Retina (tissue), 1 donor: Measurements from ENCODE around the gene KNSTRN.
A peak's percentile ranks its signal among the peaks of the same experiment; 100 is the strongest.

Experiments used
- DNase-seq: peaks from one replicate; pipeline ENCODE4 v3.0.0-alpha.2; 2016

Gene KNSTRN

DNA sequence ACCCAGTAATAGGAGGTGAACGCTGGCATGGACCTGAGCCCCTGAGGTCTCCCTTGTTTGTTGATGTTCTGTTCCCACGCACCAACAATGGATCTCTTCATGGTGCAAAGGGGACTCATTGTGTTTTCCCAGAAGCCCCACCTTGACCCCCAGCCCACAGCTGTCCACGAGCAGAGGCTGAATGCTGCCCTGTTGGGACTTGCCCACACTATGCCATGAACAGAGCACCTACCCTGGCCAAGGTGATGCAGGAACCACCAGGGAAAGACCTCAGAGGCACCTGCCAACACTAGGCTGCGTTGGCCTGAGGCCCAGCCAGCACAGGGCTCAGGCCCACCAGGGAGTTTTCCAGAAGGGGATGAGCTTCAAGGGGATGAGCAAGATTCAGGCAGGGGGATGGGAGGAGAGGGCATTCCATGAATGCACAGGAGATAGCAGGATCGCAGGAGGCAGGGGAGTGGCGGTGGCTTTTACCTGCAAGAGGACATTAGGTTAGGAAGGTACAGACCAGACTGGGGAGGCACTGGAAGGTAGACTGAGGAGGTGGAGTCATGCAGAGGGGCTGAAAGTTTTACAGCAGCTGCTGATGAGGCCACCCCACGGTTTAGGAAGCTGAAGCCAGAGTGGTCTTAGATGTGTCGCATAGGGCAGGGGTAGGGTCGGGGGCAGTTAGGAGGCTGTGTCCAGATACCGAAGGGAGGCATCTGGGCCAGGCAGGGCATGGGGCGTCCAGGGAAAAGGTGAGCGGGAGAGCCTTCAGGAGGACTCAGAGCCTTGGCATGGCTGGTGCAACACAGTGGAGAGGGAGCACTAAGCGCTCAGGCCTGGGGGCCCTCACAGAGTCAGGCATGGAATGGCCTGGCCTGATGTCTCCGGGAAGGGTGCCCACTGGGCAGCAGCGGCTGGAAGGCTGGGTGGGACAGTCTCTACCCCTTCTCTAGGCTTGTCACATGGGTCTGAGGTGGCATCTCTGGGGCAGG lies 35.7 kb upstream of the KNSTRN start:
- no peak for DNase-seq

- no peak for DNase-seq
Measured at GRCh38 chr15:40347559-40348473, 34.7 kb upstream of the KNSTRN start.

- no peak for DNase-seq
Measured at GRCh38 chr15:40348474-40348870, 34.0 kb upstream of the KNSTRN start.

- no peak for DNase-seq
Measured at GRCh38 chr15:40349163-40349562, 33.4 kb upstream of the KNSTRN start.

DNA sequence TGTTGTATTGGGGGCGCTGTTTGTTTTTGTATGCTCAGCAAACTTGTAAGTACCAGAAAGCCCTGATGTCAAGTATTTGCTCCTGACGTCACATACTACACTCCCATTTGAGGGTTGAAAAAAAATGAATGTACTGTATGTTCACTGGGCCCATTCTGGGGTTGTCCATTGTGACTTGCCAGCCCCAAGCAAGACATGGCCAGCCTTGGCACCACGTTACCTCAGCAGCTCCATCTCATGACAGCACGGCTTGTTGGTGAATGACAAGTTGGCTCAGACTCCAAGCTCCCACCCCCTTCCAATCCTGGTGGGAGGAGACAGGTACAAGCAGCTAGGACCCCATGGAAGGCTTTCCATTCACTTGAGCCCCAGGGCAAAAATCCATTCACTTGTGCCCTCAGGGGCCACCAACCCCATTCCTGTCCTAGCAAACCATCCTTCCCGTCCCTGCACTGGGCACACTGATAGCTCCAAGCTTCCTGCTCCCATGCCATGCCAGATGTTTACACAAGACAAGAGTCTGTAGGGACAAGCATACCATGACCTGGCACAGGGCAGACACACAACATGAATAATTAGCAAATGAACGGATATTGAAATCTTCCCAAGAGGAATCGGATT lies 30.1 kb upstream of the KNSTRN start:
- DNase-seq = no peak

GRCh38 chr15:40353697-40354096 lies 28.8 kb upstream of the KNSTRN start:
- DNase-seq = no peak

GRCh38 chr15:40354408-40355171 lies 27.9 kb upstream of the KNSTRN start:
- peak; percentile 68 for DNase-seq

- no peak for DNase-seq
Measured at GRCh38 chr15:40355976-40356585, 26.4 kb upstream of the KNSTRN start.

DNA sequence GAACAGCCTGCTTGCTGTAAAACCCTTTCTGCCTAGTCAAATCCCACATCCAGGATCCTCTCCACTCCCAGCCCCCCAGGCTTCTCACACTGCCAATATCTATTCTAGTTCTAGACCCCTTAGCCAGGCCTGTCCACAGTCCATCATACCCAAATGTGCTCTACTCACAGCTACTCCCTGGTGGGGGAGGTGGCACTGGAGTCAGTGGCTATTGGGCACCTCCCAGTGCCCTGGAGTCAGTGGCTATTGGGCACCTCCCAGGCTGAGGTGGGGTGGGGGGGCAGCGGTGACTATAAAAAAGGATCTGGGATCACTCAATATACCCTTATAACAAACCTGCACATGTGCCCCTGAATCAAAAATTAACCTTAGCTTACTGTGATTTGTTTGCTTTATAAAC lies 25.3 kb upstream of the KNSTRN start:
- no peak for DNase-seq

DNA sequence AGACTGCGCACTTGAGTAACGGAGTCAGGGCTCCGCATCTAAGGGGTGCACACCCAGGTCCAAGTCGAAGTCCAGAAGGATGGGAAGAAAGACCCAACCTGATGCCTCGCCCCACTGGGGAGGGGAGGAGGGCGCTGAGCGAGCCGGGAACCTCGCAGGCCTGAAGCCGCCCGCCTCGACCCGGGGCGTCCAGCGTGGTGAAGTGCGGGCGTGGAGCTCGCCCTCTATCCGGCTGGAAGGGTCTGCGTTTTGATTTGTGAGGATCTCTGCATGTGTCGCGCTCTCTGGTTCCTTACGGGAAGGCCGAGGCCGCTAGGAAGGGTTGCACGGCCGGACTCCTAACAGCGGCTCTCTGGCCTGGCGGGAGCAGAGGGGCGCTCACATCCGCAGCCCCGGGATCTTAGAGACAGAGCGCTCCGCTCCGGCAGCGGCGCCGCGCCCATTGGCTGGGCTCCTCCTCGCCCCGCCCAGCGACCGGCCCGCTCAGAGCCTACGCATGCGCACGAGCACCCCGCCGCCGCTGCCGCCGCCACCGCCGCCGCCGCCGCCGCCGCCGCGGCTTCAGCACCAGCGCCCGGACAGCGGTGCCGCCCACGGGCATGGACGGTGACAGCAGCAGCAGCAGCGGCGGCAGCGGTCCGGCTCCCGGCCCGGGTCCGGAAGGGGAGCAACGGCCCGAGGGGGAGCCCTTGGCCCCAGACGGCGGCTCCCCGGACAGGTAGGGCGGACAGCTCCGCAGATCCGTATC lies 24.6 kb upstream of the KNSTRN start, which contains the start of gene DISP2:
Gene DISP2 (plus strand): TSS at position 497 of the 748 bp plus-strand sequence. CDS start 103 bp downstream, at position 600.
- DNase-seq = peak; percentile 92

GRCh38 chr15:40358471-40359353 lies 23.8 kb upstream of the KNSTRN start:
- peak; percentile 55 for DNase-seq

DNA sequence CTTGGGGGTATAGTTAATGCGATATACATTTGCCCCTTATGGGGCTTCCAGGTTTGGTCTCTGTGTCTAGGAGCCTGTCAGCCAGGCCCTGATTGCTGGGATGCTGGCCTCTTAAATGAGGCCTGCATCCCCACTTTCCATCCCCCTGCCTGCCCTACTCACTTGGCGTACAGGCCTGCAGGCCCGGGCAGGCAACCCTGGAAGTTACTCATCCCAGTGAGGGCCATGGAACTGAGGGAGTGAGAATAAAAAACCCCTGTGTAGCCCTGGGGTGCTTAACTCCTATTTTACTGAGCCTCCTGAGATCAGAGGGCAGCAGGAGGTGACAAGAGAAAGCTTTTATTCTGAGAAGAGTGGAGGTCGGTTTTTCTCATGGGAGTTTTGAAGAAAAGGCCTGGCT lies 22.5 kb upstream of the KNSTRN start:
- DNase-seq = no peak

DNA sequence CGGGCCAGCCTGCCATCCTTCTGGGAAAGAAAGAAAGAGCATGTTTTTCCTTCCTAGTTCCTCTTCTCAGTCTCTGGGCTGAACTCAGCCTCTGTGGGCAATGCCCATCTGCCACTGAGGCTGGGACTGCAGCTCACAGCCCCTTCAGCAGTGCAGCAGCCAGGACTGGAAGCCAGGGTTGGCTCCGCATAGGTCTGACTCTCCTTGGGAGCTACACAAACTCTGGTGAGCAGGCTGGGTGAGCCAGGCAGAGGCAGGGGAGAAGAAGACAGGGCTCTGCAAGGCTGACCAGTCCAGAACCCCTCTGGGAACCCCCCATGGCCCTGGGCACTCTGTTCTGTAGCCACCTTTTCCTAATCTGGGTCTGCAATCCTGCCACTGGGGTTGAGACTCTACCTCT lies 20.9 kb upstream of the KNSTRN start:
- DNase-seq = no peak

- no peak for DNase-seq
Measured at GRCh38 chr15:40363611-40364010, 18.9 kb upstream of the KNSTRN start.

GRCh38 chr15:40364251-40364650 lies 18.3 kb upstream of the KNSTRN start:
- no peak for DNase-seq

DNA sequence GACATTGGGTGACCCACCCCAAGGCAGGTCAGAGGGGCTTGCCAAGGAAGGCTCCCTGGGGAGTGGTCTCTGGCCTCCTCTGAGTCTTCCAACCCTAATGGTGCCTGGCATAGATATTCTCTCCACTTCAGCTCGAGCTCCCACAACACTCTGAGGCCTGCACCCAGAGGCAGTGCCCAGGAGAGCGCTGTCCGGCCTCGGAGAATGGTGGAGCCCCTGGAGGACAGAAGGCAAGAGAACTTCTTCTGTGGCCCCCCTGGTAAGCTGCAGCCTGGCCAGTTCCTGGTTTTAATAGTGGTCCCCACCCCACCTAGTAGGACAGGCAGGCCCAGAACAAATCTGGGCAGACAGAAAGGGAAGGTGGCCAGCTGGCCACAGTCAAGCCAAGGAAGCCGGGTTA lies 17.5 kb upstream of the KNSTRN start:
- DNase-seq = no peak

- DNase-seq = no peak
Measured at GRCh38 chr15:40365624-40366456, 16.7 kb upstream of the KNSTRN start.

DNA sequence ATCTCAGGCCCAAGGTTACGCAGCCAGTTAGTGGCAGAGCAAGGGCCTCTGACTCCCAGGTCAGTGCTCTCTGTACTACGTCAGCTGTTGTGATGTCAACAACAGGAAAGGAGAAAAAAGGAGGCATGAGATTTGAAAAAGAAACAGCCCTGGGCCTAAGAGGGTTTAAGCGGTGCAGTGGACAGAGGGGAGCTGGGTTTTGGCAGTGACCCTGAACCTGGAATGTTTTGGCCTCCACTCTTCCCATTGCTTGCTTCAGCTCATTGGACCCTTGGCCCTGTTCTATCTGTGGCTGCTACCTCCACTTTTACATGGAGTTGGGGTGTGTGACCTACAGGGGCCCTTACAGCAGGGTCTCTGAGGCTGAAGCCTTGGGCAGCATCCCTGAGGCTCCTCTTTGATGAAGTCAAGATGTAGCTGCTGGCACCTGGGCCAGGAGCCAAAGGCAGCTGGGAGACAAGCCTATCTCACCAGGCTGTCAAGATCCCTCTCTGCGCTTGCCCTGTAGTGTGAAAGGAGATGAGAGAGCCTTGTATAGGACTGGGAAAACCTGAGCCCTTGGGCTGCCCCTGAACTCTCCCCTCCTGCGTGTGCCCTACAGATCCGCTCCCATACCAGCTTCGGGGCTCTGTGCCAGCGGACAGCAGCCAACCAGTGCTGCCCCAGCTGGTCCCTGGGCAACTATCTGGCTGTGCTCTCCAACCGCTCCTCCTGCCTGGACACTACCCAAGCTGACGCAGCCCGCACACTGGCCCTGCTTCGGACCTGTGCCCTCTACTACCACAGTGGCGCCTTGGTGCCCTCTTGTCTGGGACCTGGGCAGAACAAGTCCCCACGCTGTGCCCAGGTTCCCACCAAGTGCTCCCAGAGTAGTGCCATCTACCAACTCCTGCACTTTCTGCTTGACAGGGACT lies 15.8 kb upstream of the KNSTRN start:
- no peak for DNase-seq
